ENCODE results near the gene POLA1. TPM values are rescaled to one million over a fixed set of nuclear protein-coding genes. Genes with fewer than 3 reads are reported as not detected.
"Not testable (repeated sequence)": the region's sequence is repeated elsewhere in the genome, so short reads cannot be mapped to it uniquely, and the experiment has no call there.

The POLA1 gene
- polyA plus RNA-seq, 4 donors: 14.8 to 19.9 (median 17.1) TPM

DNA sequence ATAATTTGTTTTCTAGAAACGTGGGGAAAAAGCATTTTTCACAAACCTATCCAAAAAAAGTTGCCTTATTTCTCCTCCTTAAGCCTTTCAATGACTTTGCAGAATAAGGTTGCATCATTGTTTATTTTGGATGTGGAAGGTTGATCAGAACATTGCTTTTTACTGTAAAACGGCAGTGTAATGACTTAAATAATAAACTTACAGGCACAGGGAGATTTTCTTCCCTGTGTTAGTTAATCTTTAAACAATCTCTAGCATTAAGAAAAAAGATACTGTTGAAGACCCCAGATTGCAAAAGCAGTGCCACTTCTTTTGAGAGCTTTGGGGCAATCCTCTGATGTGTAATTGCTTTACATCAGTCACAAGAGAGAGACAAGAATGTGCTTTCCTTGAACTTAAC lies 168.6 kb downstream of the POLA1 start:
- DNase-seq (ENCODE audit: low read depth in 4 of 4, low spot score in 3 of 4): no peak

- not testable (repeated sequence) for DNase-seq (ENCODE audit: low read depth in 4 of 4, low spot score in 3 of 4)
Measured at GRCh38 chrX:24863779-24864178, 170.1 kb downstream of the POLA1 start.

GRCh38 chrX:24870143-24870542 lies 176.4 kb downstream of the POLA1 start:
- no peak for DNase-seq (ENCODE audit: low read depth in 4 of 4, low spot score in 3 of 4)

DNA sequence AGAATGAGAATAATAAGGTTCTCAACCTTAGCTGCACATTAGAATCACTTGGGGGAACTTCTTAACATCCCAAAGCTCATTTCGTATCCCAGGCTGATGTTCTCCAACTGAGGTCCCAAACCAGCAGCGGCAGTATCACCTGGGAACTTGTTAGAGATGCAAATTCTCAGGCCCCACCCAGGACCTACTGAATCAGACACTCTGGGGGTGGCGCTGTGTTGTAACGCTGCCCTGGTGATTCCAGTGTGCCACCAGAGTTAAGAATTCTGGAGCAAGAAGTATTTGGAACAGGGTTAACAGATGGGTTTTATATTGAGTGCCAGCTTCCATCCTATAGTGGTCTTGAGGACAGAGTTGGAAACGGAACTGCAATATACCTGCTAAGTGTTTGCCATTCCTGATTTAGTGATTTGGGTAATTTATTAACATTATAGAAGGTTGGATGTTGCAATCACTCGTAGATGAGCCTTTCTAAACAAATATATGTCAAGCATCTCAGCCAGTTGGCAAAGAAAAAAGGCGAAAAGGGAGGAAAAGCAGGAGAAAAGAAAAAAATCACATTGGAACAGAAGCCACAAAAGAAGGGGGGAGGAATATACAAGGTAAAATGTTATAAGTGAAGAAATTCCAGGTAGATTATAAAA lies 181.0 kb downstream of the POLA1 start:
- no peak for DNase-seq (ENCODE audit: low read depth in 4 of 4, low spot score in 3 of 4)

DNA sequence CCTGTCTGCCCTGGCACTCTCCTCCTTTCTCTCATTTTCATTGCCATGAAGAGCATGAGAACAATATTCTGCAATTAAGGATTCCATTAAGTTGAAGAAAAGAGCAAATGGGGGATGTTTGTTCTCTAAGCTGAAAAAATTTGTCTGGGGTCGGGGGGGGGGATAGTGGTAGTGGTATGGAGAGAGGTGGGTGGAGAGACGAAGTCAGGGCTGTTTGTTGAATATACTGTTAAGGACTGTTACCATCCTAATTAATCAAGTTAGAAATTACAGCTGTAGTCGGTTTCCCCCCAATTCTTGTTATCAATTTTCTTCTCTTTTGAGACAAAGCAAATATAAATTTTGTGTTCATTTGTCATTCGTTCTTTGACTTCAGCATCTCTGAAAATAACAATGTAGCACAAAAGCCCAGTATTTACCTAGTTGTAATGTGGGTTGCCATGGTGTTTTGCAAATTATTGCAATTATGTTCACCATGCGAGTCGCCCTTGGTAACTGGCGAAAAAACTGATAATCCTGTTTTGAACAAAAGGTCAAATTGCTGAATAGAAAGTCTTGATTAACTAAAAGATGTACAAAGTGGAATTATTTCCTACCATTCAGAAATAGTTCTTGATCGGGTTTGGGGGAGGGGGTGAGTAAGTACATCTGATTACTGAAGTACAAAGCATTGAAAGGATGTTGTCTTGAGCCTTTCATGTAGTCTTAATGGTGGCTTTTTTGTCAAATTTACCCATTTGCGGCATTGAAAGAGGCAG lies 183.0 kb downstream of the POLA1 start:
- no peak for DNase-seq (ENCODE audit: low read depth in 4 of 4, low spot score in 3 of 4)

- DNase-seq (ENCODE audit: low read depth in 4 of 4, low spot score in 3 of 4): no peak
Measured at GRCh38 chrX:24877288-24877664, 183.6 kb downstream of the POLA1 start.

GRCh38 chrX:24877854-24878650 lies 184.3 kb downstream of the POLA1 start:
- no peak for DNase-seq (ENCODE audit: low read depth in 4 of 4, low spot score in 3 of 4)

- DNase-seq (ENCODE audit: low read depth in 4 of 4, low spot score in 3 of 4): no peak
Measured at GRCh38 chrX:24879679-24880078, 186.0 kb downstream of the POLA1 start.

- no peak for DNase-seq (ENCODE audit: low read depth in 4 of 4, low spot score in 3 of 4)
Measured at GRCh38 chrX:24886916-24887315, 193.2 kb downstream of the POLA1 start.

- DNase-seq (ENCODE audit: low read depth in 4 of 4, low spot score in 3 of 4): no peak
Measured at GRCh38 chrX:24890677-24891076, 197.0 kb downstream of the POLA1 start.

DNA sequence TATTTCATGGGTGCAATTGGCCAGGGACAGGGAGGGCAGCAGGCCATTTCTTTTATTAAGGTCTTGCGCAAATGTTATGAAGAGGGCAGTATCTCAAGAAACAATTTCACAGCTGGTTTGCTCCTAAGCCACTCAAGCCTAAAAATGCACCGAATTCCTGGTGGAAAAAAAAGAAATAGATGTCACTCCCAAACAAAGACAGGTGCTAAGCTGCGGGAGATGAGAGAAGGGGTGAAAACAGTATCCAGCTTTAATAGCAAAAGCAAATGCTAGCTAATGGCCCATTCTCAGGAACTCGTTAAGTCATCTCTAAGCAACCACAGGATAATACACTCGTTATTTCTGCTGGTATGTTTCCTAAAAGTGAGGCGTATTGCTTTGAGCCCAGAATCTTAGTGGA lies 205.7 kb downstream of the POLA1 start:
- DNase-seq (ENCODE audit: low read depth in 4 of 4, low spot score in 3 of 4): no peak

DNA sequence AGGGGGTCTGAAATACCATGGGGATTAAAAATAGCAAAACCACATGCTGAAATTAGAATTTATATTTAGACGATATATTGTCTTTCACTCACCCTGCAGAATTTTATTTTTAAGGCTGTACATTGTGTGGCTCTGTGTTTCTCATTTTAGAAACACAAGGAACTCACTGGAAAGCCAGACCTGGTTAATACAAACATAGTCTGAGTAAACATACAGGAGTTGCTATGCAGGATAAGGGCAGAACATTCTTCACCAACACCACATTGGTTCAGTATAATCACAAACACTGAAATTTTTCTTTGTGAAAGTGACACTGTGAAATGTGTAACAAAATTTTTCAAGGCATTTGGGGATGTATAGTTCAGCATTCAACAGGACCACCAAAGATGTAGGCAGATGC lies 206.5 kb downstream of the POLA1 start:
- DNase-seq (ENCODE audit: low read depth in 4 of 4, low spot score in 3 of 4): no peak

DNA sequence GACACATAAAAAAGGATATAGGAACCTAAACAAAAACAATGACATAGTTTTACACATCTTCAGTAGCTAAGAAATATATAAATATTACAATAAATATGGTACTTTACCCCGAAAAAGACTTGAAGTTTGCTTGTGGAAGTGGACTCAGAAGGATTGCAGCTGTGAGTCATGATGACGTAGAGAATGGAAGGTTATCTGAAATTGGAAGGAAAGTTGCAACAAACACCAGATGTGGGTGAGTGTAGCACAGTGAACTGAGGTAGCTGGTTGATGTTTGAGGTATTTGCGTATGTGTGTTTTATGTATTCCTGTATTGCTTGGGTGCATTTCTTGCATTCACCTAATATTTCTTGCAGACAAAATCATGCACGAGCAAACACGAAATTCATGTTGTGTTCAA lies 209.1 kb downstream of the POLA1 start:
- no peak for DNase-seq (ENCODE audit: low read depth in 4 of 4, low spot score in 3 of 4)

DNA sequence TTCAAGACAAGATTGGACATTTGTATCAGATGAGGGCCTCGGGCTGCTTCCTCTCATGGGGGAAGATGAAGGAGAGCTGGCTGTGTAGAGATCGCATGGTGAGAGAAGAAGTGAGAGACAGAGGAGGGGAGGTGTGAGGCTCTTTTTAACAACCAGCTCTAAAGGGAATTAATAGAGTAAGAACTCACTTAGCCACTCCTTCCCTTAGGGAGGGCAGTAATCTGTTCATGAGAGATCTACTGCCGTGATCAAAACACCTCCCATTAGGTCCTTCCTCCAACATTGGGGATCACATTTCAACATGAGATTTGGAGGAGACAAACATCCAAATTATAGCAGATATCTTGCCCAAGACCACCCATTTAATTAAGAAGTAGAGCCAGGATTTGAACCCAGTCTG lies 225.0 kb downstream of the POLA1 start:
- DNase-seq (ENCODE audit: low read depth in 4 of 4, low spot score in 3 of 4): no peak

DNA sequence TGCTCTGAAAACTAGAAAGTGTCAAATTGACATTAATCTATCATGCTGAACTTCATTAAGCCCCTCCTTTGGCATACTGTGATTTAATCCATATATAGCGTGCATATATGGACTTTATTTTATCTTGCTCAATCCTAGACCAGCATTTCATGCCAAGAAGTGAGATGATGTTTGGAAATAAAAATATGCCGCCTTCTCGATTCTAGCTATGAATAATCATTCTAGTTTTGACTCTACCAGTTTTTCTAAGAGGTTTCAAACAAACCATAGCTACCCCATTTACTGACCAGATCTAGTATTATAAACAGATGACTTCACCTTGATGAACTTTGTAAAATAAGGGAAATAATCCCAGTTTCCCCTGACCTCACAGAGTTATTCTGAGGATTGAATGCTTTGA lies 227.1 kb downstream of the POLA1 start:
- no peak for DNase-seq (ENCODE audit: low read depth in 4 of 4, low spot score in 3 of 4)

GRCh38 chrX:24925430-24925829 lies 231.7 kb downstream of the POLA1 start:
- no peak for DNase-seq (ENCODE audit: low read depth in 4 of 4, low spot score in 3 of 4)

GRCh38 chrX:24927372-24927771 lies 233.7 kb downstream of the POLA1 start:
- DNase-seq (ENCODE audit: low read depth in 4 of 4, low spot score in 3 of 4): no peak

- no peak for DNase-seq (ENCODE audit: low read depth in 4 of 4, low spot score in 3 of 4)
Measured at GRCh38 chrX:24928114-24928513, 234.4 kb downstream of the POLA1 start.

GRCh38 chrX:24934279-24934678 lies 240.6 kb downstream of the POLA1 start:
- no peak for DNase-seq (ENCODE audit: low read depth in 4 of 4, low spot score in 3 of 4)

DNA sequence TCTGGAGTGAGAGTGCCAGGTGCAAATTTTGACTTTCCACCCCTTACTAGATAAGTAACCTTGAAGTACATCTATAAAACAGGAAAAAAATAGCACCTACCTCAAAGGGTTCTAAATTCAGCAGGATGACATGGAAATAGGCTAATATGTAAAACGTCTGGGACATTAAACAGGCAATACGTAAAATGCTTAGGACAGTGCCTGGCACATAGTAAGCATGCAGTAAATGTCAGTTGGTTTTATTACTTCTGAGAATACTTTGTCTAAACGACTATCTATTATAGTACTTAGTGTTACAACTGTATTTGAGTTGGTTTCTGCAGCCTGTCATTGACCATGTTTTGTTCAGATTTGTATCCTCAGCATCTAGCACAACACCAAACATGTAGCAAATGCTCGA lies 251.3 kb downstream of the POLA1 start:
- no peak for DNase-seq (ENCODE audit: low read depth in 4 of 4, low spot score in 3 of 4)

- no peak for DNase-seq (ENCODE audit: low read depth in 4 of 4, low spot score in 3 of 4)
Measured at GRCh38 chrX:24946369-24946768, 252.7 kb downstream of the POLA1 start.

GRCh38 chrX:24954732-24955131 lies 261.0 kb downstream of the POLA1 start:
- no peak for DNase-seq (ENCODE audit: low read depth in 4 of 4, low spot score in 3 of 4)

Measured in left renal pelvis (tissue), 4 donors.